Activated naive CD4-positive, alpha-beta T cell treated with Interleukin-2 at 50 U/mL for 16 hours (primary cell): ENCODE measurements around the gene GCNT4.

Experiments
- DNase-seq: peaks from one replicate; pipeline ENCODE4 v3.0.0-alpha.2; 2020

The GCNT4 gene

GRCh38 chr5:75012748-75013147 is 39.6 kb downstream of the GCNT4 start:
- DNase-seq, result no peak

DNA sequence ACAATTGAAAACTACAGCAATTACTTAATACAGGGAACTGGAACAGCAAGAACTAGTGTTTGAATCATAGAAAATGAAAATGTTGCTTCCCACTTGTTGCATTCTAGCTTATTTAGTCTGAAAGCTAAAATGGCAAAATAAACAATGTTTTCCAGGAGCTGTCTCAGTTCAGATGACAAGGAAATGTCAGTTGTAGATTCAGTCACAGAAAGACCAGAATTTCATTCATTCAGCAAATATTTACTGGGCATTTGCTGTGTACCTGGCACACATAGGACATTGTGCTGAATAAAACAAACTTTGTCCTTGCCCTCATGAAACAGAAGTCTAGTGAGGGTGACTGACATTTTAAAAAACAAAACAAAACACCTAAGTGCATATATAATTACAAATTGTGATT is 41.5 kb downstream of the GCNT4 start:
- no peak for DNase-seq

DNA sequence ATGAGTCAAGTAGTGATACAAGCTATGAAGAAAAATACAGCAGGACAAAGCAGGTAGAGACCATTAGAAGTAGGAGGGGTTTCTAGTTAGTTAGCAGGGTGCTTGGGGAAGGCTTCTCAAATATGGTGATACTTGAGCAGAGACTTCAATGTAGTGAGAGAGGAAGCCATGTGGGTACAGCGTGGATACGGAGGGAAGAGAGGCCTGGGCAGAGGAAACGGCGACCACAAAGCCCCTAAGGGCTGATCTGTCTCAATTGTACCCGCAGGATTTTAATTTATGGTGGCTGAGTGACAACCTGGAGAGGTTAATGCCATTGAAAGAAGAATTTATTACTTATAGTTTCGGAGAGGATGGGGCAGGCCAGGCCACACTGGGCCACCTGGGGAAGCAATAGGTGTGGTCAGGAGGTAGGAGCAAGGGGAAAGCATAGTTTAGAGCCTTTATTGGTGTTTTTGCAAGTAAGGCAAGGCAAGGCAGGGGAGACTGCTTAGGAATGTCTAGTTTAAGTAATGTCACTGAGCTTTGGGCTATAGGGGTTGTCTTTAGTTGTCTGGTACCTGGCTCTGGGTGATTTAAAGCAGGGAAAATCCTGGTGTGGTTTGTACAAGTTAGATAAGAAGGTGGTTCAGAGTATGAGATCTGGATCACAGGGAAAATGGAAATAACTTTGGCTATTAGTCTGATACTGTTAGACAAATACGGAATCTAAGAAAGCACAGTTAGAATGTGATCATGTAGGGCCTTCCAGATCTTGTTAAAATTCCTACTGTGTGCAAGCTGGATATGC is 42.6 kb downstream of the GCNT4 start:
- no peak for DNase-seq

DNA sequence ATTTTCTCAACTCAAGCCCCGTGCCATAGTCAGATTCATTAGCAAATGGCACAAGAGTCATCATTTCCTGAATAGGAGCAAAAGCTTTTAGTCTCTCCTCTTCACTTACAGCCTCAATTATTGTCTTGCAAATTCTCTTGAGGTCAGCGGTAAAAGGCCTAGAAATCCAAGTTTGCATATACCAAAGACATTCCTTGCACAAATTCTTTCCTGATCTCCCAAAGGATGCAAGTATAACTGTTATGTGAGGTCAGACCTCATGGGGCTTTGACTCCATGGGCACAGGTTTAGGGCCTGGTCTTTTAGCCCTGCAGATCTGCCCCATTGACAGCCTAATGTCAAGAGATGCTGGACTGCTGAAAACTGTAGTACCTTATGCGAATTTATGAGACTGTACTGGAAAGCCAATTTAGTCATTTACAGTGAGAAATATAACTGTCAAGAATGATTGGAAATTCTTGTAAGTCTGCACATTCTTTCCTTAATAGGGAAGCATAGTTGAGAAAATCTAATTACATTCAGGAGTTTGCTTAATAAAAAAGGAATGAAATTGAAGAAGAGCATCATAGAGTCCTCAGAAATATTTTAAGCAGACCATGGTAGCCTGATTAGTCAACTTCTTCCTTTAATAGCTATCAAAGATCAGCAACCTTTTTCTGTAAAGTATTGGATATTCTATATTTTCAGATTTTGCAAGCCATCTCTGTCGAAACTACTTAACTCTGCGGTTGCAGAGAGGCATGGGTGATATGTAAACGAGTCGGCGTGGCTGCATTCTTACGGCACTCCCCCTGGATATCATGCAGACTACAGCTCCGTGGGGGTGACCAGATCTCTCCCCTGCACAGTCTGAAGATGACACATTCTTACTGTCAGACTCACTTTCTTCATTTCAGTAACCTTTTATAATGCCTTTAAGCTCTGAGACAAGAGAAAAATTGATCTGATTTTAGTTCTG is 45.2 kb downstream of the GCNT4 start:
- DNase-seq, result no peak

- no peak for DNase-seq
These were observed 46.8 kb downstream of the GCNT4 start for GRCh38 chr5:75005561-75005960.
